GM18511 (cell line): ENCODE results near the gene GALNT5.

ENCODE experiments used
- ATAC-seq: cut with Tn5 transposase; IDR thresholded peaks from one replicate; pipeline ENCODE4 v1.9.1; 2021; ENCODE audit warnings: mild to moderate bottlenecking, moderate library complexity; ENCODE audit not compliant: unreplicated experiment

GALNT5 gene

GRCh38 chr2:157290525-157290924 is 33.0 kb downstream of the GALNT5 start:
- ATAC-seq: no peak

- no peak for ATAC-seq
These were observed 33.5 kb downstream of the GALNT5 start for GRCh38 chr2:157291018-157291417.

- no peak for ATAC-seq
These were observed 35.3 kb downstream of the GALNT5 start for GRCh38 chr2:157292853-157293252.

GRCh38 chr2:157296490-157296889 is 39.0 kb downstream of the GALNT5 start:
- ATAC-seq: no peak

- ATAC-seq: no peak
These were observed 39.5 kb downstream of the GALNT5 start for GRCh38 chr2:157296958-157297357.

GRCh38 chr2:157301307-157301706 is 43.8 kb downstream of the GALNT5 start:
- no peak for ATAC-seq

GRCh38 chr2:157302492-157303099 is 45.1 kb downstream of the GALNT5 start:
- peak; percentile 82 for ATAC-seq

- ATAC-seq: no peak
These were observed 46.1 kb downstream of the GALNT5 start for GRCh38 chr2:157303612-157304011.

GRCh38 chr2:157304811-157305722 is 47.6 kb downstream of the GALNT5 start:
- ATAC-seq: no peak

GRCh38 chr2:157305723-157306110 is 48.2 kb downstream of the GALNT5 start:
- ATAC-seq: no peak

- peak; percentile 35 for ATAC-seq
These were observed 49.5 kb downstream of the GALNT5 start for GRCh38 chr2:157307021-157307420.

- no peak for ATAC-seq
These were observed 52.4 kb downstream of the GALNT5 start for GRCh38 chr2:157309878-157310277.

GRCh38 chr2:157311706-157312105 is 54.2 kb downstream of the GALNT5 start:
- ATAC-seq: no peak

GRCh38 chr2:157312866-157313486 is 55.5 kb downstream of the GALNT5 start:
- peak; percentile 67 for ATAC-seq

- no peak for ATAC-seq
These were observed 58.4 kb downstream of the GALNT5 start for GRCh38 chr2:157315901-157316300.

- no peak for ATAC-seq
These were observed 61.4 kb downstream of the GALNT5 start for GRCh38 chr2:157318884-157319283.

GRCh38 chr2:157319795-157320194 is 62.3 kb downstream of the GALNT5 start:
- ATAC-seq: no peak

GRCh38 chr2:157320409-157320808 is 62.9 kb downstream of the GALNT5 start:
- ATAC-seq: no peak

- ATAC-seq: no peak
These were observed 64.0 kb downstream of the GALNT5 start for GRCh38 chr2:157321466-157321865.

- no peak for ATAC-seq
These were observed 64.9 kb downstream of the GALNT5 start for GRCh38 chr2:157322432-157322831.

- no peak for ATAC-seq
These were observed 66.9 kb downstream of the GALNT5 start for GRCh38 chr2:157324331-157324843.

- ATAC-seq: no peak
These were observed 68.3 kb downstream of the GALNT5 start, which contains the start of gene ERMN for GRCh38 chr2:157325786-157326185. Gene ERMN (minus strand): TSS chr2:157325824. CDS start chr2:157325642, 182 bp downstream.
